GM18951 (cell line): ENCODE data around the gene NAPSA.

Source experiments
- POLR2A ChIP-seq: IDR thresholded peaks from 4 replicates; pipeline ENCODE4 v1.6.1; 2011; ENCODE audit warnings: mild to moderate bottlenecking; ENCODE audit not compliant: insufficient read length, insufficient read depth; ENCODE audit errors: extremely low read depth
- in situ Hi-C: fragments of 300-500 bp; cut with MboI; formaldehyde crosslinking; loops from one replicate; pipeline ENCODE4 v1.12.0; 2022; ENCODE audit warnings: low sequenced_read_pairs, mixed read lengths, inconsistent platforms; ENCODE audit not compliant: unreplicated experiment

Gene NAPSA

GRCh38 chr19:50319156-50319555 is 46.3 kb downstream of the NAPSA start:
- TF ChIP-seq POLR2A, result no peak
- in situ Hi-C loops, result no loop called here

- in situ Hi-C loops, result no loop called here
- TF ChIP-seq POLR2A, result no peak
Observed at GRCh38 chr19:50318438-50318837, 47.0 kb downstream of the NAPSA start.

- in situ Hi-C loops, result no loop called here
- TF ChIP-seq POLR2A, result no peak
Observed at GRCh38 chr19:50317115-50317514, 48.3 kb downstream of the NAPSA start.

GRCh38 chr19:50315773-50316448 is 49.5 kb downstream of the NAPSA start:
- no peak for TF ChIP-seq POLR2A
- in situ Hi-C loops, result no loop called here

- TF ChIP-seq POLR2A, result no peak
- in situ Hi-C loops, result no loop called here
Observed at GRCh38 chr19:50314724-50315708, 50.4 kb downstream of the NAPSA start.

GRCh38 chr19:50313812-50314536 is 51.5 kb downstream of the NAPSA start:
- TF ChIP-seq POLR2A, result no peak
- in situ Hi-C loops, result no loop called here

GRCh38 chr19:50312967-50313811 is 52.2 kb downstream of the NAPSA start:
- no peak for TF ChIP-seq POLR2A
- in situ Hi-C loops, result no loop called here

GRCh38 chr19:50311723-50312635 is 53.5 kb downstream of the NAPSA start:
- in situ Hi-C loops, result no loop called here
- TF ChIP-seq POLR2A, result no peak

GRCh38 chr19:50310759-50311465 is 54.5 kb downstream of the NAPSA start:
- in situ Hi-C loops, result no loop called here
- TF ChIP-seq POLR2A, result no peak

GRCh38 chr19:50309396-50310125 is 55.9 kb downstream of the NAPSA start:
- TF ChIP-seq POLR2A, result no peak

More at GRCh38 chr19:50309396-50310125, 55.9 kb downstream of the NAPSA start:
- in situ Hi-C loops, result no loop called here
